ENCODE data around the gene KRT34. TPM values are rescaled to one million over a fixed set of nuclear protein-coding genes. Genes with fewer than 3 reads are reported as not detected.

KRT34 gene
- total RNA-seq, 1 donor from 2014 or later: not detected

DNA sequence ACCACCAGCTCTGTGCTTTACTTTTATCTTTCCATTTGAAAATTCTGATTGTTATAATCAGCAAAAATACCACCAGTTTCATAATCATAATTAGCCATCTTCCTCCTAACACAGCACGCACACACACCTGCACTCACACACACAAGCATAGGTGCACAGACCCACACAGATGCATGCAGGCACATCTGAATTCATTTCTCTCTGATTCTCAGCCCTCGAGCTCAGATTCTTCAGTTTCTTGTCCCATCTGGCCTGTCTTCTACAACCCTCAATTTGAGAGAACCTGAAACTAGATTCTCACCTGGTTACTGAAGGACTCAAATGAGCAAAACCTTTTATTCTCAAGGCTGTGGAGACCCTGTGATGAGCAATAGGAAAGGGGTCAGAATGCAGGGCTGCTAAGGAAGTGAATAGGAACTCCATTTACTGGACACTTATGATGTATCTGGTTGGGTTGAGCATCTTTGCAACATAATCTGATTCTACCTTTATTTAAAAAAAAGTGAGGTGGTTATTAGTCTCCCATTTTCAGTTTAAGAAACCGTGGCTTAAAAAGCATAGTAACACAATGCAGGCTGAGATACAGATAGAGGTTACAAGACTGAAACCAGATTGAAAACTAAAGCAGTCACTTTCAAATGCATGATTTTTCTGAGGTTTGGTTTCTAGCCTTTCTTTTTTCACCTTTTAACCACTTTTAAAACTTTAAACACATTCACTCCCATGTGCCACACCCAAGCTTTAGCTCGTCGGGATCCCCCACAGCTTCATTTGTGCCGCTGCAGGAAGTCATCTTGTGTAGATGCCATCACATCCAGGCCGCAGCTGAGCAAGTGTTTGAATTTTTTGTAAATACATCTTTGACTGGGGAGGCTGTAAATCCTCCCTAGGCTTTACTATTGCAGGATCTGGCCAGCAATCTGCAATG, 40.9 kb downstream of the KRT34 start:
- Mint-ChIP-seq H3K27ac (ENCODE audit: unreplicated experiment) (no peak overlapping the region), H3K27me3 (ENCODE audit: low read depth) (peaks cover 8% of the 10 kb centered on the region), H3K4me1 (ENCODE audit: low read depth) (no peaks in the 10 kb centered on the region), H3K9me3 (ENCODE audit: low read depth) (peaks cover 26% of the 10 kb centered on the region), H3K36me3 (ENCODE audit: low read depth) (peaks cover 7% of the 10 kb centered on the region), H3K4me3 (ENCODE audit: unreplicated experiment) (no peak overlapping the region)
- TF ChIP-seq, protein P1, sequence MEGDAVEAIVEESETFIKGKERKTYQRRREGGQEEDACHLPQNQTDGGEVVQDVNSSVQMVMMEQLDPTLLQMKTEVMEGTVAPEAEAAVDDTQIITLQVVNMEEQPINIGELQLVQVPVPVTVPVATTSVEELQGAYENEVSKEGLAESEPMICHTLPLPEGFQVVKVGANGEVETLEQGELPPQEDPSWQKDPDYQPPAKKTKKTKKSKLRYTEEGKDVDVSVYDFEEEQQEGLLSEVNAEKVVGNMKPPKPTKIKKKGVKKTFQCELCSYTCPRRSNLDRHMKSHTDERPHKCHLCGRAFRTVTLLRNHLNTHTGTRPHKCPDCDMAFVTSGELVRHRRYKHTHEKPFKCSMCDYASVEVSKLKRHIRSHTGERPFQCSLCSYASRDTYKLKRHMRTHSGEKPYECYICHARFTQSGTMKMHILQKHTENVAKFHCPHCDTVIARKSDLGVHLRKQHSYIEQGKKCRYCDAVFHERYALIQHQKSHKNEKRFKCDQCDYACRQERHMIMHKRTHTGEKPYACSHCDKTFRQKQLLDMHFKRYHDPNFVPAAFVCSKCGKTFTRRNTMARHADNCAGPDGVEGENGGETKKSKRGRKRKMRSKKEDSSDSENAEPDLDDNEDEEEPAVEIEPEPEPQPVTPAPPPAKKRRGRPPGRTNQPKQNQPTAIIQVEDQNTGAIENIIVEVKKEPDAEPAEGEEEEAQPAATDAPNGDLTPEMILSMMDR (IDR thresholded peaks at IDR 0.05): no peak
- DNase-seq (ENCODE audit: low spot score): no peak

DNA sequence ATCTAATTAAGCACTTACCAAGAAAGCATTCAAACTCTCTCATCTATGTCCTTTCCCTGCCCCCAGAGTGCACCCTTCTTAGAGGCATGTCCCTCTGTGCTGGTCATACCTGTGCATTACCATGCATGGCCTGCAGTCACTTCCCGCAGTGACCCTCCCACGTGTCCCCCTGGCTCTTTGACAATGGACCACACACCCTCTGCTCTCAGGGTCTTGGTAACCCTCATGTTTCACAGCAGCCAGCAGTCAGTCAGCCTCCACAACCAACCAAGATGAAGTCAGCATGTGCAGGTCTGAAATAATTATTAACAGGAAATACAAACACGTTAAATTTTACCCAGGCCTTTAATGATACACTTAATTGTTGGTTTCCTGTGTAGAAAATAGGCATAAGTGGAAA, 41.6 kb downstream of the KRT34 start:
- no peak for DNase-seq (ENCODE audit: low spot score)
- Mint-ChIP-seq H3K27ac (ENCODE audit: unreplicated experiment) (no peak overlapping the region), H3K9me3 (ENCODE audit: low read depth) (peaks cover 26% of the 10 kb centered on the region), H3K36me3 (ENCODE audit: low read depth) (peaks cover 7% of the 10 kb centered on the region), H3K4me3 (ENCODE audit: unreplicated experiment) (no peak overlapping the region), H3K27me3 (ENCODE audit: low read depth) (peaks cover 11% of the 10 kb centered on the region), H3K4me1 (ENCODE audit: low read depth) (no peaks in the 10 kb centered on the region)
- TF ChIP-seq, protein P1 (IDR thresholded peaks at IDR 0.05): no peak

DNA sequence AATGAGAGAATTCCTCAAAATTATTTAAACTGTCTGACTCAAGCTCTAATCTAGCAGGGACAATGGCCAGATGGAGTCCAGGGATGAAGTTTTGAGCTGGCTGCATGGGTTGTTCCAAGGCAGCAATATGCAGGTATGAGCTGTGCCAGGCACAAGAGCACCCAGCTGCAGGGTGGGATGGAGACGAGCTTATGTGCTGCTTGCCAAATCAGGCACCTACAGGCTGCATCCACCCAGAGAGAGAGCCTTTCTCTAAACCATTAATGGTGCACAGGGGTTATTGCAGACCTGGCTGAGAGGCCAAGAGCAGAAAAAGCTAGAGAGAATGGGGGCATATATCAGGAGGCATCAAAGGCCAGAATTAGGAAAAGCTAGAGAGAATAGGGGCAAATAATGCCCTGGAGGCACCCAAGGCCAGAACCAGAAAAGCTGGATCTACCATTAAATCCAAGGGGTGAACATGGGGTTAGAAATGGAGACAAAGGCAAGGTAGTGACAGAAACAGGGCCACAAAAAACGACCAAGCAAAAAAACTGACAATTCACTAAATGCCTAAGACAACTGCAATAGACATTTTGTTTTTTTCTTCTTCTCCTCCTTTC, 42.4 kb downstream of the KRT34 start:
- peaks cover 26% of the 10 kb centered on the region for H3K9me3 Mint-ChIP-seq (ENCODE audit: low read depth)
- H3K36me3 Mint-ChIP-seq (ENCODE audit: low read depth): peaks cover 7% of the 10 kb centered on the region
- no peak for DNase-seq (ENCODE audit: low spot score)
- TF ChIP-seq, protein P1 (IDR thresholded peaks at IDR 0.05): no peak
- H3K4me1 Mint-ChIP-seq (ENCODE audit: low read depth): no peaks in the 10 kb centered on the region
- H3K27ac Mint-ChIP-seq (ENCODE audit: unreplicated experiment): no peak overlapping the region
- H3K4me3 Mint-ChIP-seq (ENCODE audit: unreplicated experiment): no peak overlapping the region
- H3K27me3 Mint-ChIP-seq (ENCODE audit: low read depth): peaks cover 11% of the 10 kb centered on the region

DNA sequence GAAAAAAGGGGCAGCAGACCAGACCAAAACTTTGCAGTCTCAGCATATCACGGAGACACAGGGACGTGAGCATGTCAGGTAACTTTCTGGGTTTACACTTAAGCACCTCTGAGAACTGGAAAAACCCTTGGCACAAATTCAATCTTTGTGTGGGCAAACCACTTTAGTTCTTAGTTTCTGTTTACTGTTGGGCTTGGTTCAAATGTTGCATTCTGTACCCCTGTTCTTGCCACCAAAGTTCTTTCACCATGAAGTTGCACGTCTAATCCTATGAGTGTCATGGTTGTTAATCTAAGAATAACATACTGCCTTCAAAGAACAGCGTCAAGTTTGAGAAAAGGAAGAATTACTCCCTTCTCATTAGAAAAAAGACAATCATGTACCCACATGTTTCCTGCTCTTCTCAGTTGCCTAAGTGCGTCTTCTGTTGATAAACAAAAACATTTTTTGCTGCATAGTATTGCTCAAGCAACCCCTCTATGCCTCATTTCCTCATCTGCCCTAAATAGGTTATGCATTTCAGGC, 43.1 kb downstream of the KRT34 start:
- DNase-seq (ENCODE audit: low spot score): no peak
- Mint-ChIP-seq H3K4me3 (ENCODE audit: unreplicated experiment) (no peak overlapping the region), H3K36me3 (ENCODE audit: low read depth) (peaks cover 7% of the 10 kb centered on the region), H3K27me3 (ENCODE audit: low read depth) (peaks cover 13% of the 10 kb centered on the region), H3K4me1 (ENCODE audit: low read depth) (no peaks in the 10 kb centered on the region), H3K27ac (ENCODE audit: unreplicated experiment) (no peak overlapping the region), H3K9me3 (ENCODE audit: low read depth) (peaks cover 26% of the 10 kb centered on the region)
- TF ChIP-seq, protein P1 (IDR thresholded peaks at IDR 0.05): no peak

DNA sequence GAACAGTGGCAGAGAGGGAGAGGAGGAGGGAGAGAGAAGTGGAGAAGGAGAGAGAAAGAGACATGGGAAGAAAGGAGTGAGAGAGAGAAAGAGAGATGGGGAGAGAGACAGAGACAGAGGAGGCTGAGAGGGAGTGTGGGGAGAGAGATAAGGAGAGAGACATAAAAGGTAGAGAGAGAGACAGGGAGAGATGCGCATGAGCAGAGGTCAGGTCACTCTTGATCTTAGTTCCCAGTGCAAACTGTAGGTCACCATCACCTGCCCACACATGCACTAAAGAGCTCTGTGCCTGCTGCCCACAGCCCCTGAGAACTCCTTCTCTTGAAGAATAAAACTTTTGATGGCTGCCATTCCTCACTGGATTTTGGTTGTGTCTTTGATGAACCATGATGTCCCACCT, 46.4 kb downstream of the KRT34 start:
- Mint-ChIP-seq H3K9me3 (ENCODE audit: low read depth) (peaks cover under 1% of the 10 kb centered on the region), H3K4me3 (ENCODE audit: unreplicated experiment) (no peak overlapping the region), H3K4me1 (ENCODE audit: low read depth) (no peaks in the 10 kb centered on the region), H3K27me3 (ENCODE audit: low read depth) (peaks cover 14% of the 10 kb centered on the region), H3K36me3 (ENCODE audit: low read depth) (no peaks in the 10 kb centered on the region), H3K27ac (ENCODE audit: unreplicated experiment) (no peak overlapping the region)
- DNase-seq (ENCODE audit: low spot score): no peak
- TF ChIP-seq, protein P1 (IDR thresholded peaks at IDR 0.05): no peak
